Endothelial cell of umbilical vein (primary cell): ENCODE data around the gene PITPNM3. TPM values are rescaled to one million over a fixed set of nuclear protein-coding genes. Genes with fewer than 3 reads are reported as not detected.

Source experiments
- BruUV-seq: library from RNA; stranded (reverse); fragments of 400-500 nt; replicated peaks from 2 replicates; lab custom pipeline; 2021; lab: Mats Ljungman, UMichigan
- CTCF ChIA-PET: fragments of 300-600, 350-600 bp; sonication (Branson Sonifier 250); formaldehyde crosslinking; loops from one replicate; lab custom pipeline; 2021; ENCODE audit warnings: antibody characterized with exemption, inconsistent platforms; lab: Charles Lee
- POLR2A ChIA-PET: fragments of 300-600, 350-600 bp; sonication (Branson Sonifier 250); formaldehyde crosslinking; loops from one replicate; lab custom pipeline; 2021; ENCODE audit warnings: antibody characterized with exemption, inconsistent platforms; lab: Charles Lee
- DNase-seq: peaks from one replicate; pipeline ENCODE4 v3.0.0-alpha.2; 2011; ENCODE audit warnings: low read depth, low spot score
- FAIRE-seq: peaks from 2 replicates; lab custom pipeline; 2011; peaks lifted over from hg19 to GRCh38; lab: Jason Lieb, UNC
- H2AFZ ChIP-seq: 2 replicates; pipeline ENCODE4 v1.6.0; 2012; ENCODE audit warnings: low read depth, low read length, control low read depth, inconsistent platforms
- H3K27ac ChIP-seq: 2 replicates; pipeline ENCODE4 v1.5.1; 2011; ENCODE audit warnings: low read depth, mild to moderate bottlenecking, control low read depth, low read length, moderate library complexity; ENCODE audit not compliant: insufficient read depth
- H3K27me3 ChIP-seq, 2 experiments: 2 replicates each; pipeline versions ENCODE4 v1.6.0 to v1.6.1; 2011; ENCODE audit warnings: low read length in 2 of 2, mixed read lengths in 1 of 2; ENCODE audit not compliant: control insufficient read depth in 2 of 2, insufficient read depth in 2 of 2
- H3K36me3 ChIP-seq, 2 experiments: 2 replicates in 1 of 2; 3 replicates in 1 of 2; pipeline ENCODE4 v1.5.1; 2011; ENCODE audit warnings: low read length in 2 of 2, mild to moderate bottlenecking in 1 of 2, moderate library complexity in 1 of 2; ENCODE audit not compliant: control insufficient read depth in 2 of 2, insufficient read depth in 2 of 2; ENCODE audit errors: extremely low read depth in 1 of 2
- H3K4me1 ChIP-seq: 3 replicates; pipeline ENCODE4 v1.5.1; 2011; ENCODE audit warnings: mild to moderate bottlenecking, low read length; ENCODE audit not compliant: control insufficient read depth, insufficient read depth; ENCODE audit errors: extremely low read depth
- H3K4me2 ChIP-seq: 2 replicates; pipeline ENCODE4 v1.6.1; 2011; ENCODE audit warnings: low read length, control low read depth, mixed read lengths; ENCODE audit not compliant: insufficient read depth
- H3K4me3 ChIP-seq, 3 experiments: fragments of 200-600 bp in 1 of 3; sonication (generic), shearing (Covaris generic) in 1 of 3; replicated peaks in 1 of 3; 2 replicates each; pipeline ENCODE4 v1.5.1; 2011 to 2016; ENCODE audit warnings: control low read depth in 3 of 3, low read length in 3 of 3, mild to moderate bottlenecking in 2 of 3, inconsistent platforms in 1 of 3, low read depth in 1 of 3, moderate library complexity in 1 of 3; ENCODE audit not compliant: insufficient read depth in 1 of 3
- H3K79me2 ChIP-seq: 2 replicates; pipeline ENCODE4 v1.6.0; 2012; ENCODE audit warnings: low read length, inconsistent platforms; ENCODE audit not compliant: control insufficient read depth, insufficient read depth
- H3K9ac ChIP-seq: replicated peaks from 2 replicates; pipeline ENCODE3; 2011; ENCODE audit warnings: low read length, control low read depth; ENCODE audit not compliant: insufficient read depth; ENCODE audit errors: extremely low read depth
- H3K9me1 ChIP-seq: replicated peaks from 3 replicates; pipeline ENCODE4 v1.6.0; 2011; ENCODE audit warnings: mild to moderate bottlenecking, low read length; ENCODE audit not compliant: control insufficient read depth, insufficient read depth; ENCODE audit errors: extremely low read depth
- H3K9me3 ChIP-seq: replicated peaks from 2 replicates; pipeline ENCODE4 v1.5.1; 2012; ENCODE audit warnings: low read length, inconsistent platforms; ENCODE audit not compliant: control insufficient read depth, insufficient read depth
- H4K20me1 ChIP-seq: replicated peaks from 2 replicates; pipeline ENCODE3; 2011; ENCODE audit warnings: mild to moderate bottlenecking, low read length; ENCODE audit not compliant: control insufficient read depth, insufficient read depth; ENCODE audit errors: extremely low read depth
- EZH2 ChIP-seq: IDR thresholded peaks from 2 replicates; pipeline ENCODE4 v1.6.1; 2012; ENCODE audit warnings: borderline replicate concordance, low read depth, mild to moderate bottlenecking, moderate library complexity, low read length, inconsistent platforms; ENCODE audit not compliant: severe bottlenecking
- FOS ChIP-seq: IDR thresholded peaks from 2 replicates; pipeline ENCODE4 v1.6.1; 2011; ENCODE audit warnings: mild to moderate bottlenecking, low read length, moderate library complexity, borderline replicate concordance; ENCODE audit not compliant: insufficient read depth
- GATA2 ChIP-seq: IDR thresholded peaks from 2 replicates; pipeline ENCODE4 v1.7.0; 2011; ENCODE audit warnings: low read depth, mild to moderate bottlenecking, moderate library complexity, mixed read lengths, low read length; ENCODE audit not compliant: insufficient read length, insufficient read depth
- JUN ChIP-seq: IDR thresholded peaks from 2 replicates; pipeline ENCODE4 v1.6.1; 2011; ENCODE audit warnings: borderline replicate concordance, low read depth; ENCODE audit not compliant: insufficient read length, insufficient read depth
- MYC ChIP-seq: IDR thresholded peaks from one replicate; pipeline ENCODE4 v1.6.1; 2011; ENCODE audit warnings: mild to moderate bottlenecking, low read depth, low read length
- POLR2A ChIP-seq: IDR thresholded peaks from 2 replicates; pipeline ENCODE4 v1.6.1; 2012; ENCODE audit warnings: low read depth, mild to moderate bottlenecking, control low read depth, low read length
- POLR2AphosphoS5 ChIP-seq: IDR thresholded peaks from 2 replicates; pipeline ENCODE4 v1.6.1; 2012; ENCODE audit warnings: low read depth, mild to moderate bottlenecking, control low read depth, low read length, moderate library complexity; ENCODE audit not compliant: insufficient read depth
- dilution Hi-C: fragments of 300-500 bp; cut with MboI; formaldehyde crosslinking; loops from one replicate; pipeline ENCODE4 v1.15.0; 2019; ENCODE audit warnings: low sequenced_read_pairs; ENCODE audit not compliant: extremely low pct_ligation_motif_present
- intact Hi-C: fragments of 100-400 bp; cut with micrococcal nuclease; formaldehyde crosslinking; loops from one replicate; pipeline ENCODE4 v1.10.0; 2022
- polyA plus RNA-seq, 4 experiments: library from polyadenylated mRNA; depleted of rRNA in 3 of 4; stranded (reverse) in 3 of 4; unstranded in 1 of 4; fragments of >200 nt; gene quantifications; 2 replicates each; pipeline versions ENCODE4 v1.2.1 to v1.2.3, GENCODE V29; 2011 to 2012; ENCODE audit warnings: missing spikeins in 1 of 4
- total RNA-seq: library from RNA; stranded (reverse); gene quantifications from 2 replicates; pipeline ENCODE4 v1.2.3, GENCODE V29; 2021
- TF ChIP-seq, protein P1 (sequence below), 2 donors: IDR thresholded peaks; 1 replicate in 1 of 2; 2 replicates in 1 of 2; pipeline ENCODE4 v1.5.1; 2011; ENCODE audit warnings: low read length in 2 of 2, mild to moderate bottlenecking in 2 of 2, moderate library complexity in 2 of 2, control low read depth in 1 of 2, inconsistent platforms in 1 of 2, low read depth in 1 of 2; ENCODE audit not compliant: insufficient read depth in 1 of 2; ENCODE audit errors: extremely low read depth in 1 of 2
- TF ChIP-seq, protein P2 (sequence below): IDR thresholded peaks from 2 replicates; pipeline ENCODE4 v1.6.1; 2011; ENCODE audit not compliant: insufficient read depth, insufficient read length

The PITPNM3 gene
- total and polyA plus RNA-seq, 2 donors (not counting 3 experiments of a cell fraction or from before 2014, with no cell fraction given) = 1.0 to 1.9 TPM

DNA sequence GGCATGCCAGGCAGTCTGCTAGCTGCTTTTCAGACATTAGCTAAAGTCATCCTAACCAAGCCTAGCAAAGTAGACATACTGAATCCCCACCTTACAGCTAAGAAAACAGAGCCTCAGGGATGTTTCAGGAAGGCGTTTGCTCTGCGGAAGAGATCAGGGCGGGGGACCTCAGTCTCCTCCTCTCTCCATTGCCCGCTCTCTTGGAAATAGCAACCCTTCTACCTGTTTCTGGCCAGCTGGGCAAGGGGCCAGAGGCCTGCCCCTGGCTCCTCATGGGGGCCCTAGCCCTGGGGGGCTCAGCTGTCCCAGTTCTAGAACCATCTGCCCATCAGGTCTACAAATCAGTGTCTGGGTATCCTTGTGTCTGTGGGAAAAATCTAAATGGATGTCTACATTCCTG is 14.5 kb downstream of the PITPNM3 start:
- POLR2A ChIA-PET = no interaction called here

More for the DNA sequence above, 14.5 kb downstream of the PITPNM3 start:
- intact Hi-C loops (no loop called here), dilution Hi-C loops (no loop called here)
- no peaks in the 10 kb centered on the region for H3K9me3 ChIP-seq
- BruUV-seq = no TSS peak
- H3K27me3 ChIP-seq = peaks cover 0 to 2% of the 10 kb centered on the region in 2 experiments
- no peak overlapping the region for H3K9ac ChIP-seq
- H3K36me3 ChIP-seq = no peaks in the 10 kb centered on the region
- H3K9me1 ChIP-seq = no peaks in the 10 kb centered on the region
- H3K4me1 ChIP-seq = no peaks in the 10 kb centered on the region
- H4K20me1 ChIP-seq = no peaks in the 10 kb centered on the region
- no peak overlapping the region for H3K4me2 ChIP-seq
- no peak overlapping the region for H2AFZ ChIP-seq
- no peak for FAIRE-seq
- DNase-seq = no peak
- CTCF ChIA-PET = no interaction called here
- H3K79me2 ChIP-seq = no peaks in the 10 kb centered on the region
- no peak overlapping the region for H3K4me3 ChIP-seq
- H3K27ac ChIP-seq = no peak overlapping the region
- TF ChIP-seq, protein P1, sequence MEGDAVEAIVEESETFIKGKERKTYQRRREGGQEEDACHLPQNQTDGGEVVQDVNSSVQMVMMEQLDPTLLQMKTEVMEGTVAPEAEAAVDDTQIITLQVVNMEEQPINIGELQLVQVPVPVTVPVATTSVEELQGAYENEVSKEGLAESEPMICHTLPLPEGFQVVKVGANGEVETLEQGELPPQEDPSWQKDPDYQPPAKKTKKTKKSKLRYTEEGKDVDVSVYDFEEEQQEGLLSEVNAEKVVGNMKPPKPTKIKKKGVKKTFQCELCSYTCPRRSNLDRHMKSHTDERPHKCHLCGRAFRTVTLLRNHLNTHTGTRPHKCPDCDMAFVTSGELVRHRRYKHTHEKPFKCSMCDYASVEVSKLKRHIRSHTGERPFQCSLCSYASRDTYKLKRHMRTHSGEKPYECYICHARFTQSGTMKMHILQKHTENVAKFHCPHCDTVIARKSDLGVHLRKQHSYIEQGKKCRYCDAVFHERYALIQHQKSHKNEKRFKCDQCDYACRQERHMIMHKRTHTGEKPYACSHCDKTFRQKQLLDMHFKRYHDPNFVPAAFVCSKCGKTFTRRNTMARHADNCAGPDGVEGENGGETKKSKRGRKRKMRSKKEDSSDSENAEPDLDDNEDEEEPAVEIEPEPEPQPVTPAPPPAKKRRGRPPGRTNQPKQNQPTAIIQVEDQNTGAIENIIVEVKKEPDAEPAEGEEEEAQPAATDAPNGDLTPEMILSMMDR (IDR thresholded peaks at IDR 0.05; ENCODE audit: extremely low read depth in 1 of 2, insufficient read depth in 1 of 2, low read depth in 1 of 2, low read length in 2 of 2) = no peak
- TF ChIP-seq, protein P2, sequence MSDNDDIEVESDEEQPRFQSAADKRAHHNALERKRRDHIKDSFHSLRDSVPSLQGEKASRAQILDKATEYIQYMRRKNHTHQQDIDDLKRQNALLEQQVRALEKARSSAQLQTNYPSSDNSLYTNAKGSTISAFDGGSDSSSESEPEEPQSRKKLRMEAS = no peak
- TF ChIP-seq GATA2 (no peak), EZH2 (no peak), JUN (no peak), FOS (no peak), MYC (no peak), POLR2AphosphoS5 (no peak), POLR2A (no peak)
